Measurements from ENCODE around the gene C1orf94.

Gene C1orf94, protein sequence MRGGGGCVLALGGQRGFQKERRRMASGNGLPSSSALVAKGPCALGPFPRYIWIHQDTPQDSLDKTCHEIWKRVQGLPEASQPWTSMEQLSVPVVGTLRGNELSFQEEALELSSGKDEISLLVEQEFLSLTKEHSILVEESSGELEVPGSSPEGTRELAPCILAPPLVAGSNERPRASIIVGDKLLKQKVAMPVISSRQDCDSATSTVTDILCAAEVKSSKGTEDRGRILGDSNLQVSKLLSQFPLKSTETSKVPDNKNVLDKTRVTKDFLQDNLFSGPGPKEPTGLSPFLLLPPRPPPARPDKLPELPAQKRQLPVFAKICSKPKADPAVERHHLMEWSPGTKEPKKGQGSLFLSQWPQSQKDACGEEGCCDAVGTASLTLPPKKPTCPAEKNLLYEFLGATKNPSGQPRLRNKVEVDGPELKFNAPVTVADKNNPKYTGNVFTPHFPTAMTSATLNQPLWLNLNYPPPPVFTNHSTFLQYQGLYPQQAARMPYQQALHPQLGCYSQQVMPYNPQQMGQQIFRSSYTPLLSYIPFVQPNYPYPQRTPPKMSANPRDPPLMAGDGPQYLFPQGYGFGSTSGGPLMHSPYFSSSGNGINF

DNA sequence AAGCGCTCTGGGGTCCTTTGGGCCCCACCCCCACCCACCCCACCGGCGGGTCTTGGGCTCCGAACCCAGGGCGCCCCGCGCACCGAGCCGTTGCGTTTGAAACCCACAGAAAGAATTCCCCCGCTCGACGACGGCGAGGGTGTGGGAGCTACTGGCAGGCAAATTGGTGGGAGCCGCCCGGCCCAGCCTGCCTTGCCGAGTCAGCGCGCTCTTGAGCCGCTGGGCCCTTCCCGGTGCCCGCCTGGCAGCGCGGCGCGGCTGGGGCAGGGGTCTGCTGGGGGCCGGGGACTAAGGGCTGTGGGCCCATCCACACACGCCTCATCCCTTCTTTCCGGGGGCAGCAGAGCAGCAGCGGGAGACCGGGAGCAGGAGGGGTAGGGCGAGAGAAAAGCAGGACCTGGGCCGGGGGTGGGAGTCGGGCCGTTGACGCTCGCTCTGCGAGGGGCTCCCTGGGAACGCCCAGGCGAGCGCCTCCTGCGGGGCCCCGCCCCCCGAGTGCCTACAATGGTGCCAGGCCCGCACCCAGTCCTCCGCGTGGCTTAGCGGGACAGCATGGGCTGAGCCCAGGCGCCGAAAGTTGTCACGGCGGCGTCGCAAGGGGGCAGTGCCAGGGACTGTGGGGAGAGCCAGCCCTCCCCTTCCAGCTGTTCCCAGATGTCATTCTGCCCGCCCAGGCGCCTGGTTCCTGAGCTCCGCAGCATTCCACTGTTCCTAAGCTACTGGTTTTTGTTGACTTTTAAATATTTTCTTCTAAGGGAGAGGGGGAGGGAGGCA lies at the start of gene C1orf94:
Gene C1orf94 (plus strand): TSS at position 78 of the 774 bp plus-strand sequence. CDS start 883 bp downstream, outside the sequence.
- H3K27me3 ChIP-seq (ENCODE audit: insufficient read depth, insufficient read length): no peaks in the 10 kb centered on the region
- no peak for DNase-seq (ENCODE audit: low read depth, low spot score)

DNA sequence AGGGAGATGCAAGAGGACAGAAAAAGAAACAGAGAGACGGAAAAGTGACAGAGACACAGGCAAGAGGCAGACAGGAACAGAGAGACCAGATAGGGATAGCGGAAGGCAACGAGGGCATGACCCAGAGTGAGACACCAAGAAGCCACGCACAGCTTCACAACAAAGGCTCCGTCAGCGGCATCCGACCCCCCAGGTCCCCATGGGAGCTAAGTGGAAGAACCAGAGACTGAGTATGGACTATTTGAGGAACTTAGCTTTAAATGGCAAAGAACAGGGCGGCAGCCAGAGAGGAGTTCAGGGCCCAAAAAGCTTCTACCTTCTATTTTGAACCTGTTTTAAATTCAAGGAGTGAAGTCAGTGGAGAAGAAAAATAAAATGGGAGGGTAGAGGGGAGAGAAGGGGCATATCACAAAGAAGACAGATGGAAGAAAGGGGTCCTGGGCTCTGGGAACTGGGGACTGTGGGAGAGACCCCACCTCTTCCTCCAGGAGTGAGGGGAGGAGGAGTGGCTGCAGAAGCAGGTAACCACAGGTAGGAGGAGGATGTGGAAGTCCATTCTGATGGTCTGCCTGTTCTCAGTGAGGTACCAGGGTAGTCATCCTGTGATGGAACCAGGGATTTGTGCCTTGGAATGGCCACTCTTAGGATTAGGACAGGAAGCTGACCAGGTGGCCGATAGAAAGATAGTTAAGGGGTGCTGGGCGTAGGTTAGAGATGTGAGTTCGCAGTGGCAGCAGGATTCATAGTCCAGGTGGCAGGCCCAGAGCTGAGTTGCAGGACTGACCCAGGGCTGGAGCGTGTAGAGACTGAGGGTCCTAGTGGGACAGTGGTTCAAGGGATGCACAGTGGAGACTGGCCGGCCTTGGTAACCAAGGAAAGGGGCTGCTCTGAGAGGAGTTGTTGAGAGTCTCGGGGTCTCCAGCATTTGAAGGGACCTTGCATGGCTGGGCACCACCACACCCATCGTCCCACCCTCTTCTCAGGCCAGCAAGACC lies 49.4 kb upstream of the C1orf94 start:
- no peak for TF ChIP-seq ZNF274 (IDR thresholded peaks at IDR 0.05; ENCODE audit: low read depth, low read length)
- TF ChIP-seq SUZ12 (IDR thresholded peaks at IDR 0.05; ENCODE audit: extremely low read depth, insufficient read depth, insufficient read length): no peak
- TF ChIP-seq YY1 (IDR thresholded peaks at IDR 0.05; ENCODE audit: insufficient read depth, insufficient read length): no peak
- Histone ChIP-seq H3K9ac (ENCODE audit: insufficient read length, low read depth) (no peak overlapping the region), H3K4me3 (ENCODE audit: insufficient read length, low read depth) (no peak overlapping the region), H3K9me3 (ENCODE audit: insufficient read depth, low read length) (no peaks in the 10 kb centered on the region), H3K4me1 (ENCODE audit: insufficient read depth, insufficient read length) (peaks cover 7% of the 10 kb centered on the region), H3K36me3 (ENCODE audit: insufficient read depth, insufficient read length, low read length) (peaks cover 2% of the 10 kb centered on the region), H3K27me3 (ENCODE audit: insufficient read depth, insufficient read length) (no peaks in the 10 kb centered on the region)
- DNase-seq (ENCODE audit: low read depth, low spot score): no peak

More for the DNA sequence above, at the start of gene C1orf94:
- Histone ChIP-seq H3K9me3 (ENCODE audit: insufficient read depth, low read length) (no peaks in the 10 kb centered on the region), H3K9ac (ENCODE audit: insufficient read length, low read depth) (no peak within 1 kb of the TSS), H3K4me3 (ENCODE audit: insufficient read length, low read depth) (no peak within 1 kb of the TSS), H3K36me3 (ENCODE audit: insufficient read depth, insufficient read length, low read length) (no peaks in the 10 kb centered on the region), H3K4me1 (ENCODE audit: insufficient read depth, insufficient read length) (peaks cover 4% of the 10 kb centered on the region)
- no peak for TF ChIP-seq ZNF274 (IDR thresholded peaks at IDR 0.05; ENCODE audit: low read depth, low read length)
- TF ChIP-seq SUZ12 (IDR thresholded peaks at IDR 0.05; ENCODE audit: extremely low read depth, insufficient read depth, insufficient read length): no peak
- TF ChIP-seq YY1 (IDR thresholded peaks at IDR 0.05; ENCODE audit: insufficient read depth, insufficient read length): no peak

DNA sequence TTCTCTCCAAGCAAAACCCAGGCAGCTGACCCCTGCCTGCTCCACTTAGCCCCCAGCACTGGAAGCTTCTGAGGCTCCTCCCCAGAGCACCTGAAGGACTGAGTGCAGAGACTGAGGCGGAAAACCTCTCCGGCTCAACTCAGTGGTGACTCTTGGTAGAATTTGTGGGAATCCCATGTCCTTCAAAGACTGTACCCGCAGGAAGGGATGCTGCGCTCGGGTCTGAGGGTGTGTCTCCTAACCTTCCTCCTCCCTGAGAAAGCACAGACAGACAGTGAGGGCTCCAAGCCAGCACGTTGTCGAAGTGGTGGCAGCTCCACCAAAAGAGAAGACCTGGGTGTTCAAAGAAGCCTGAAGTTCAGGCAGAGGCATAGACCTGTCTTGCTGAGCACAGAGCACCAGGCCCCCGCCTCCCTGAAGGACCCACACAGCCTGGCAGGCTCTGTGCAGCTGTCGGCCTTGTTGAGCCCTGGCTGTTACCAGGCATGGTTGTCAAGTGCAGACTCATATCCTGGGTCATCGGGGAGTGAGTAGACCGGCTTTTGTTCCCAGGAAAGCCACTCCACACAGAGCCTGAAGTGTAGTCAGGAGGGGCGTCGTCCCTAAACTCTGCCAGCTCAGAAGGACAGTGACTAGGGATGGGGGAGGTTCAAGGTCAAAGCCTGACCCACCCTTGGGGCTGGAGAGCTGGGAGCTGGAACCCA lies 48.4 kb upstream of the C1orf94 start:
- Histone ChIP-seq H3K4me3 (ENCODE audit: insufficient read length, low read depth) (no peak overlapping the region), H3K36me3 (ENCODE audit: insufficient read depth, insufficient read length, low read length) (peaks cover 2% of the 10 kb centered on the region), H3K9me3 (ENCODE audit: insufficient read depth, low read length) (no peaks in the 10 kb centered on the region), H3K27me3 (ENCODE audit: insufficient read depth, insufficient read length) (no peaks in the 10 kb centered on the region), H3K4me1 (ENCODE audit: insufficient read depth, insufficient read length) (peaks cover 7% of the 10 kb centered on the region), H3K9ac (ENCODE audit: insufficient read length, low read depth) (no peak overlapping the region)
- TF ChIP-seq SUZ12 (IDR thresholded peaks at IDR 0.05; ENCODE audit: extremely low read depth, insufficient read depth, insufficient read length) (no peak), ZNF274 (IDR thresholded peaks at IDR 0.05; ENCODE audit: low read depth, low read length) (no peak), YY1 (IDR thresholded peaks at IDR 0.05; ENCODE audit: insufficient read depth, insufficient read length) (no peak)
- DNase-seq (ENCODE audit: low read depth, low spot score): no peak

DNA sequence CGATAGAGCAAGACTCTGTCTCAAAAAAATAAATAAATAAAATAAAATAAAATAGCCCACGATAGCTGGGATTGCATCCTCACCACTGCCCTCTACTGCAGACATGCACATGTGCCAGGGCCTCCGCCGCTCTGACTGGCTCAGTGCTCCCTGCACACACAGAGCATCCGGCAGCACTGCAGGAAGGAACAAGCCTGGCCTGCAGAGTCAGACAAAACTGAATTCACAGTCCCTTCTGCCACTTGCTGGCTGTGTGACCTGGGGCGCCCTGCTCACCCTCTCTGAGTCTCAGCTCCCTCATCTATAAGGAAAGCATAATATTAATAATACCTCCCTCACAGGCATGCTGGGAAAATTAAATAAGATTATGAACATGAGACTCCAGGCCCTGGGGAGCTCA lies 47.1 kb upstream of the C1orf94 start:
- peaks cover 2% of the 10 kb centered on the region for H3K36me3 ChIP-seq (ENCODE audit: insufficient read depth, insufficient read length, low read length)
- no peak overlapping the region for H3K4me3 ChIP-seq (ENCODE audit: insufficient read length, low read depth)
- H3K9ac ChIP-seq (ENCODE audit: insufficient read length, low read depth): no peak overlapping the region
- TF ChIP-seq SUZ12 (IDR thresholded peaks at IDR 0.05; ENCODE audit: extremely low read depth, insufficient read depth, insufficient read length) (no peak), ZNF274 (IDR thresholded peaks at IDR 0.05; ENCODE audit: low read depth, low read length) (no peak), YY1 (IDR thresholded peaks at IDR 0.05; ENCODE audit: insufficient read depth, insufficient read length) (no peak)
- DNase-seq (ENCODE audit: low read depth, low spot score): no peak
- no peaks in the 10 kb centered on the region for H3K27me3 ChIP-seq (ENCODE audit: insufficient read depth, insufficient read length)
- H3K9me3 ChIP-seq (ENCODE audit: insufficient read depth, low read length): no peaks in the 10 kb centered on the region
- H3K4me1 ChIP-seq (ENCODE audit: insufficient read depth, insufficient read length): peaks cover 7% of the 10 kb centered on the region

DNA sequence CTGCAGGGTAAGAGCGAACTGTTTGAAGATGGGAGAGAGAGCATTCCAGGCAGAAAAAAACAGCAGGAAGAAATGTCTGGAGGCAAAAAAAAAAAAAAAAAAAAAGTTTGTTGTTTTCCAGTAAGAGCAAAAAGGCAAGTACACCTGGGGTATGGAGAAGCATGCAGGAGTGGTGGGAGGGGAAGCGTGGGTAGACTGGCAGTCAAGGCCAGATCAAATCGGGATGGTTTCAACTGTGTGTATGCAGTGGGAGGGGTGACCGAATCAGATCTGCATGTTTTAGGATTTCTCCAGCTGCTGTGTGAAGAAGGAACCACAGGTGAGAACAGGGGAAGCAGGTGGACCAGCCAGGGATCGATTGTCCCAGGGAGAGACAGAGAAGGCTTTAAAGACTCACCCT lies 46.4 kb upstream of the C1orf94 start:
- no peak for DNase-seq (ENCODE audit: low read depth, low spot score)
- Histone ChIP-seq H3K9me3 (ENCODE audit: insufficient read depth, low read length) (no peaks in the 10 kb centered on the region), H3K27me3 (ENCODE audit: insufficient read depth, insufficient read length) (no peaks in the 10 kb centered on the region), H3K36me3 (ENCODE audit: insufficient read depth, insufficient read length, low read length) (peaks cover 2% of the 10 kb centered on the region), H3K4me3 (ENCODE audit: insufficient read length, low read depth) (no peak overlapping the region), H3K9ac (ENCODE audit: insufficient read length, low read depth) (no peak overlapping the region), H3K4me1 (ENCODE audit: insufficient read depth, insufficient read length) (peaks cover 7% of the 10 kb centered on the region)
- TF ChIP-seq YY1 (IDR thresholded peaks at IDR 0.05; ENCODE audit: insufficient read depth, insufficient read length) (no peak), ZNF274 (IDR thresholded peaks at IDR 0.05; ENCODE audit: low read depth, low read length) (no peak), SUZ12 (IDR thresholded peaks at IDR 0.05; ENCODE audit: extremely low read depth, insufficient read depth, insufficient read length) (no peak)

Data from NT2/D1 (cell line).